Iris pigment epithelial cell (primary cell): Measurements from ENCODE around the gene ABCC8.

Experiments
- DNase-seq: peaks from one replicate; pipeline ENCODE4 v3.0.0-alpha.2; 2011; ENCODE audit warnings: low read depth

The ABCC8 gene

GRCh38 chr11:17476317-17477083 lies at the start of gene ABCC8:
TSS of gene ABCC8 (minus strand) at chr11:17476845. CDS start at chr11:17476776, 69 bp downstream.
- DNase-seq: no peak

GRCh38 chr11:17526326-17526725 lies 49.7 kb upstream of the ABCC8 start:
- no peak for DNase-seq

- no peak for DNase-seq
Measured at GRCh38 chr11:17525570-17525969, 48.9 kb upstream of the ABCC8 start.

GRCh38 chr11:17524221-17524620 lies 47.6 kb upstream of the ABCC8 start:
- DNase-seq: no peak

GRCh38 chr11:17522655-17523054 lies 46.0 kb upstream of the ABCC8 start:
- no peak for DNase-seq

GRCh38 chr11:17521106-17521900 lies 44.7 kb upstream of the ABCC8 start:
- DNase-seq: no peak

- no peak for DNase-seq
Measured at GRCh38 chr11:17519061-17519885, 42.6 kb upstream of the ABCC8 start.

GRCh38 chr11:17518366-17518765 lies 41.7 kb upstream of the ABCC8 start:
- no peak for DNase-seq

- no peak for DNase-seq
Measured at GRCh38 chr11:17517186-17517585, 40.5 kb upstream of the ABCC8 start.

GRCh38 chr11:17516551-17517150 lies 40.0 kb upstream of the ABCC8 start:
- no peak for DNase-seq

GRCh38 chr11:17515443-17516176 lies 39.0 kb upstream of the ABCC8 start:
- DNase-seq: no peak

- no peak for DNase-seq
Measured at GRCh38 chr11:17514476-17514875, 37.8 kb upstream of the ABCC8 start.

- peak; percentile 15 for DNase-seq
Measured at GRCh38 chr11:17513853-17514252, 37.2 kb upstream of the ABCC8 start.

- no peak for DNase-seq
Measured at GRCh38 chr11:17512101-17512500, 35.5 kb upstream of the ABCC8 start.

GRCh38 chr11:17511571-17511970 lies 34.9 kb upstream of the ABCC8 start:
- DNase-seq: no peak

GRCh38 chr11:17510507-17511206 lies 34.0 kb upstream of the ABCC8 start:
- DNase-seq: no peak

GRCh38 chr11:17508791-17509190 lies 32.1 kb upstream of the ABCC8 start:
- no peak for DNase-seq

- no peak for DNase-seq
Measured at GRCh38 chr11:17508306-17508705, 31.7 kb upstream of the ABCC8 start.

- DNase-seq: no peak
Measured at GRCh38 chr11:17507773-17508172, 31.1 kb upstream of the ABCC8 start.

GRCh38 chr11:17506942-17507341 lies 30.3 kb upstream of the ABCC8 start:
- DNase-seq: no peak

- DNase-seq: no peak
Measured at GRCh38 chr11:17506314-17506713, 29.7 kb upstream of the ABCC8 start.
